ENCODE results near the gene CACFD1.

The CACFD1 gene

DNA sequence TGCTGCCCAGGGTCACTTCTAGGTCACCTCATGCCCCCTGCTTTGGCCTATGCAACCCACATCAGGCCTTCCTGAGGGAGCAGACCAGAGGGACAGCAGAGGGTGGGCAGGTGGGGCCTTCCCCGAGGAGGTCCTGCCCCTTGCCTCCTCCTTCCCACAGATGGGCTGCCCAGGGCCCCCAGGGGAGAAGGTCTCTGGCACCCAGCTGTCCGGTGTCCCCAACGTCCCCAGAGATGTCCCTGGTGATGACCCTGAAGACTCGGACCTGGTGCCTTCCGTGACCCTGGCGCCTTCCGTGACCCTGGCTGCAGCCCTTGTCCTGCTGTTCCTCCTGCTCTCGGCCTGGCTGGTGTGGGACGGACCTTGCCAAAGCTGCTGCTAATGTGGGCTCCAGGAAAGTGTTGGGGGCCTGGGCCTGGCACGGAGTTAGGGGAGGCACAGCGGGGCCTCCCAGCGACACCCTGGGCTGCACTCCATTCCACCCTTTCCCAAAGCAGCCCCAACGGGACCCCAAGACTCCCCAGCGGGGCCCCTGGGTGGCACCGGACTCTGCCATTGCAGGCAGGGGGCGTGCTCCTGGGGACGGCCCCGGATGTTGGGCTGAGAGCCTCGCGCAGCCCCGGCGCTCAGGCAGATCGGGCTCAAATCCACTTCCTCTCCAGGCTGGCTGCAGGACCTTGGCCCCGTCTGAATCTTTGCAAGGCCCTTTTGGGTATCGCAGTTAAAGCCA is 25.9 kb downstream of the CACFD1 start:
- no peak for DNase-seq

DNA sequence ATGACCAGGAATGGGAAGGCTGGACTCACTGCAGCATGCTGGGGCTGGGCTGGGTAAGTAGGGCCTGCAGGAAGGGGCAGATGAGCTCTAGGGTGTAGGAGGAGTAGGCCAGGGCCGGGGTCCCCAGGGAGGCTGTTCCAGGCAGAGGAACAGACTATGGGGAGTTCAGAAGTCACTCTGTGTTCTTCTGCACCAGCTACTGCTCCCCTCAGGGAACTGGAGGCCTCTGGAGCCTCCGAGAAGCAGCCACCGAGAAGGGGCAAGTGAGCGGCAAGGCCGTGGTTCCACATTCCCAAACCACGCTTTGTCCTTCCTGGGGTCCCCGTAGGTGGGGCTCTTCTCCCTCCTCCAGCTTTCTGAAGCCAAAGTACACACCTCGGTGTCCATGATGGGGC is 27.6 kb downstream of the CACFD1 start:
- no peak for DNase-seq

DNA sequence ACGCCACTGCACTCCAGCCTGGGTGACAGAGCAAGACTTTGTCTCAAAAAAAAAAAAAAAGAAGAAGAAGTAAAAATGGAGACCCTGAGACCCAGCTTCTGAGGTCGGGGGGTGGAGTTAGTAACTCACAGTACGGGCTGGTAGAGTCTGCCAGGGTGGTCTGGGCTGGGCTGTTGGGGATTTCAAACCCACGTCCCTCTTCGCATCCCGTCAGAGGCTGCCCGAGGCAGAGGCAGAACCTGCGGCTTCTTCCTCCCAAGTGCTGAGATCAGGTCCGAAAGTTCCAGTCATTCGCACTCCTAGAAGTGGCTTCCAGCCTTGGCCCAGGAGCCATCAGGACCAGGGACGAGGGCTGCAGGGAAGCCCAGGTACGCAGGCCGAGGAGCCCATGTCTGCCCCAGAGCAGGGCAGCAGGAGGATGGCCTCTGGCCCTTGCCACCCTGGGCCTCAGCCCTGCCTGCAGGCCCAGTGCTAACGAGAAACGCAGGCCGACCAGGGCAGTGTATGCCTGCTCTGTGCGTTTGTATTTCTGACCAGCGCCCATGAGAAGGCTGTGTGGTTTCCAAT is 29.0 kb downstream of the CACFD1 start:
- DNase-seq = no peak

DNA sequence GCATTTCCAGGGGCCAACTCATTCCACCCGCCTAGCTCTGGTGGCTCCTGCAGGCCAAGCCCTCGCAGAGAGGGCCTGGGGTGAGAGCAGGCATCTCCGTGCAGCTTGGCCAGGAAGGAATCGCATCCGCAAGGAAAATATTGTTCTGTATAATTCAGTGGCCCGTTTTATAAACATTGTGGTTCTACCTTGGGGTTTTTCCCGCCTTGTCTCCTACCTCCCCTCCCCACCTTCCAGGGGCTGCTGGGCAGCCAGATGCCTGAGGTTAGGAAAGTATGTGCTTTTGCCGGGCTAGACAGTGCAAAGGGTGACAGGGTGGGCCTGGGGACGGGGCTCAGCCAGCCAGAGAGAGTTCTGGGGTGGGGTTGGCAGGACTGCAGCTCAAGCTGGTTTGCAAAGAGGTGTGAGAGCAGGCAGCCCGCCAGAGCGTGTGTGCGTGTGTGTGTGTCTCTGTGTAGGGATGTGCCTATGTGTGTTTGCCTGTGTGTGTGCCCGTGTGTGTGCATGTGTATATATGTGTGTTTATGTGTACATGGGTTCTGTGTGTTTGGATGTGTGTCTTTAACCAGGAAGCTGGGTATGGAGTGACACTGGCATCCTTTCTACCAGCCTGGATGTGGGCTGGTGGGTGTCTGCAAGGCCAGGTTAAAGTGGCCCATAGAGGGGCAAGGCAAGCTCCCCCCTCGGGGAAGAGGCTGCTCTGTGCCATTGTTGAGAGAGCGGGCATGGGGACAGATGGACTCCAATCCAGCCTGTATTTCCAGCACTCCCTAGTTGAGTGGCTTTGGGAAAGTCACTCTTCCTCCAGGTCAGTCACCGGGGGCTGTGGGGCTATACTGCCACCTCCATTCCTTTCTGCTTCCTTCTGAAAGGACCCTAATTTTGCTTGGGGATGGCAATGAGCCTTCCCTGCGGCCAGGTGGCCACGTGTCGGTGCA is 29.7 kb downstream of the CACFD1 start:
- no peak for DNase-seq

DNA sequence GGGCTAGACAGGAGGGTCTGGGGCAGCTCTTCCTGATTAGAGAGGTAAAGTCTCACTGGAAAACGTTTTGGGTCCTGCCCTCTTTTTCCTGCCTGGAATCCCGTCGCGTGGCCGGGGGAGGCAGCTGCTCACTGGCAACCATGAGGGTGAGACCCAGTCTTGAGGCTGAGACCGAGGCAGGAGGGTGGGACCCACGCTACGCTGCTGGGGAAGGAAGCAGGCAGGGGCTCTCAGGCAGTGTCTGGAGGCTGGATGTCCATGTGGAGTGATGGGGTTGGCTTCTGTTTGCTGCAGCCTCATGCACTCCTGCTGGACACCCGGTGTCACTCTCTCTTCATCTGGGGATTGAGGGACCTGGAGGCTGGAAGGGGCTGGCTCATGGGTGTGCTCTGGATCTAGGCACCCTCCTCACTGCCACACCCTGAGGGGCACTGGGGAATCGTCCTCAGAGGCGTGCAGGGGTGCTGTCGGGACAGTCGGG is 30.5 kb downstream of the CACFD1 start:
- no peak for DNase-seq

DNA sequence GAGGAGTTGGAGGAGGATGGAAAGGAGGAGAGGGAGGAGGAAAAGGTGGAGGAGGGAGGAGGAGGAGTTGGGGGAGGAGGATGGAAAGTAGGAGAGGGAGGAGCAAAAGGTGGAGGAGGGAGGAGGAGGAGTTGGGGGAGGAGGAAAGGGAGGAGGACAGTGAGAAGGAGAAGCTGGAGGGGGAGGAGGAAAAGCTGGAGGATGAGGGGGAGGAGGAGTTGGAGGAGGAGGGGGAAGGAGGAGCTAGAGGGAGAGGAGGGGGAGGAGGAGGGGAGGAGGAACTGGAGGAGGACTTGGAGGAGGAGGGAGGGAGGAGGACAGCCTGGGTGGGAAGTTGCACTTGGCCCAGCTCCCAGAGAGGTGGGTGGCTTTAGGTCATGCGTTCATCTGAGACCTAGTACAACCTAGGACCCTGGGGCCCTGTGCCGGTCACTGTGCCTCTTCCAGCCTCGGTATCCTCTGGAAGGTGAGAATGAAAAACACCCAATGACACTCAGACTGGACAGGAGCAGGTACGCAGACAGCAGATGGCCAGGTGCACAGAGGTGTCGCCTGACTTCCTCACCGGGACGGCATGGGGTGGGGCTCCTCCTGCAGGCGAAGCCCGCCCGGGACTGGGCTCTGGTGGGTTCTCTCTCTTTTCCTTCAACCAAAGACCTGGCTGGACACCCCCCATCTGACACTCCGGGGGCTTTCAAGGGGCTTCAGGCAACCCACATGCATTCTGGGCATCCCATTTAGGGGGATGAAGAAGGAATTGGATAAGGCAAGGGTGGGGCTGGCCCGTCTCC is 31.3 kb downstream of the CACFD1 start:
- no peak for DNase-seq

DNA sequence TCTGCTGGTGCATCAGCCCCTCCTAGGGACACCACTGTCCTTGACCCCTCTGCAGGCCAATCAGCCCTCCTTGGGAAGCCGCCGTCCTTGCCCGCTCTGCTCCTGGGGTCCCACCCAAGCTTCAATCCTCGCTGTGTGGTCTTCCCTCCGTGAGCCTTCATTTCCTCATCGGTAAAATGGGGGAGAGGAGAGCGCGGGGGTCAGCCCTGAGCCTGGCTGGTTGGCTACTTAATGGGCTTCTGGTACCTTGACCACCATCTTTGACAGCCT is 31.8 kb downstream of the CACFD1 start:
- no peak for DNase-seq

DNA sequence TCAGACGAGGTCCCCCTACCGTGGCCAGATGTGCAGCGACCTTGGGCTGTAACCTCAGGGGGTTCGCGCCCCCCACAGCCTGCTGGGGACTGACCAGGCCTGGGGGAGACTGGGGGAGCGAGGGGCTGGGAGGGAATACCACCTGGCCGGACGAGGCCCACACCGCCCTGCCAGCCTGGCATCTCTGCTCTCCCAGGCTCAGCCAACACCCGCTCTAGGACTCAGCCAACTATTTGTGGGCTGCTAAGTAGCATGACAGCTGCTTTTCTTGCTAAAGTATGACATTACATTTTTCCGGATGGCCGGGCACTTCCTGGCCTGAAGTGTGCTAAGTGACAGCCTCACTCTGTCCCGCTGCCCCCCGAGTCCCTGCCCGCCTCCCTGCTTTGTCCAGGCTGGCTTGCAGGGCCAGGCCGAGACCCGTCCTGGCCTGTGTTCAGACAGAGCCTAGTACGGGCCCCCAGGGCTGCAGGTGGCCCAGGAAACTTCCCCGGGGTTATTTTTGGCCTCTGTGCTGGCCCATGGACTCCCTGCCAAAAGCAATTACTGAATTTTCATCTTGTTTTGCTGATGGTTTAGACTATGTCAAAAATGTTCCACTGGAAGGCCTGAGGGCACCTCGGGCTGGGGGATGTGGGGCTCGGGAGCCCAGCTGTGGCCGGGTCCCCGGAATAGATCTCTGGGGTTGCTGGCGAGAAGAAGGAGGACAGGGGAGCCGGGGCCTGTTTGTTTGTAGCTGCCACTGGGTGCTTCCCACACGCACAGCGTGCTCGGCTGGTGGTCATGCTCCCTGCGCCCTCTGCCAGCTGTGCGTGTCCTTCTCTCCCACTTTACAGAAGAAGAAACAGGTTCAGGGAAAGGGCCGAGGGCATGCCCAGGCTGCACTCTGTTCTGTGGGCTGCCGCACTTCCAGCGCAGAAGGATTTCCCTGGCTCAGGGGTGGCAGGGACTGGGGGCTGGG is 32.6 kb downstream of the CACFD1 start:
- no peak for DNase-seq

DNA sequence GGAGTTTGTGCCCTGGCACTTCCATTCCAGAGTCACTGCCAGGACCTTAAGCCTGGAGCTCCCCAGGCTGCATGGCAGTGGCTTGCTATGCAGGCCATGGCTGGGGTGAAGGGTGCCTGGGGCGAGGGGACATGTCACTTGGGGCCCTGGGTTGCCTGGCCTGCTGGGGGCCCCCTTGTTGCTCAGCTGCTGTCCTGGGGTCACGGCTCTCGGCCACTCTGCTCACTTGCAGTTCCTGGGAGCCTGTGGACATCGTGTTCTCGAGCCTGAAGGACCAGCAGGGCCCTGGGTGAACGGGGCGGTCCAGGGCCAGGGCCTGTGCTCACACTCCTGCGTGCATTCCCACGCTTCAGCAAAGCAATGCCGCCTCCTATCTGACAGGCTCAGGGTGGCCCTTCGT is 33.6 kb downstream of the CACFD1 start:
- no peak for DNase-seq

DNA sequence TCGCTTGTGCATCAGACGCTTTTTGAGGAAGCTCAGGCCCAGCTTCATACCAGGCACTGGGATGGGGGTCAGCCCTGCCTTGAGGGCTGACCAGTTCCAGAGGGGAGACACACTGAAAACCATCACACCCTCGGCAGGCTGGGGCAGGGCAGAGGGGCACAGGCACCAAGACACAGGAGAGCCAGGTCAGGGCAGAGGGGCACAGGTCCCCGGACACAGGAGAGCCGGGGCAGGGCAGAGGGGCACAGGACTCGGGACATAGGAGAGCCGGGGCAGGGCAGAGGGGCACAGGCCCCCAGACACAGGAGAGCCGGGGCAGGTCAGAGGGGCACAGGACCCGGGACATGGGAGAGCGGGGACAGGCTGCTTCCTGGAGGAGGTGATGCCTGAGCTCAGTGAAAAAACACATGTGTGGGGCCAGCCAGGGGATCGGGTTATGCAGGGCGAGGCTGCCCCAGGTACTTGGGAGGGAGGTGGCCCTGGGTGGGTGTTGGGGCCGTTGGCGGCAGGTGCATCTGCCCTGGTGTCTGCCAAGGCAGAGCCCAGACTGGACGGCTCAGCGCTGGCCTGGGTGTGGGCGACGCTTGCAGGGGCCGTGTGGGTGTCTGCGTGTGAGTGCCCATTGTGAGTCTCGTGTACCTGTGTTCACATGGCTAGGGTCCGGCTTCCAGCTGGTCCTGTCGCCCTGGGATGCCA is 34.2 kb downstream of the CACFD1 start:
- no peak for DNase-seq

DNA sequence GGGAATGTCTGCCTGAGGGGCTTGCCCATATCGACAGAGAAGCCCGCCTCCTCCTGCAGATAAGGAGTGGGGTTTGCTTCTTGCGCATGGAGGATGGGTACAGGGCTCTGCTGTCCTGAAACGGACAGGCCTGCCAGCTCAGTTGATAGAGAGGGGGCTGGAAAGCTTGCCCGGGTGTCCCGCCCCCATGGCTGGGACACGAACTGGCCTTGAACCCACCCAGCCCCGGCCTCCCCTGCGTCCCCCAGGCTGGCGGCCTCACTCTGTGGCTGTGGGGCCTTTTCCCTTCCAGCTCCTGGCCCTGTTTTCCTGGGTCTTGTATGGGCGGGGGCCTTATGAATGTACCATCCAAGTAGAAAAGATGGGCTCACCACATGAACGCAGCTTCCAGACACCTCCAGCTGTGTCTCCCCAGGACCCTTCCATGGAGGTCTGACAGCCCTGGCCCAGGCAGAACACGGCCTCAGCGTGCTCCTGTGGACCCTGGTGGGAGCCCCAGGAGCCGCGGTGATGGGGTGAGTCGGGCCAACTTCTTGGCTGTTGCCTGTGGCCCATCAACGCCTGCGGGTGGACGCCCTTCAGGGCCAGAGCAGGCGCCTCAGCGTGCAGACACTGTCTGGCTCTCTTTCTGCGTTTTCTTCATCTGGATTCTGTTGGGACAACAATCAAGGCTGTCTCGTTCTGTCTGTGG is 35.0 kb downstream of the CACFD1 start:
- no peak for DNase-seq

DNA sequence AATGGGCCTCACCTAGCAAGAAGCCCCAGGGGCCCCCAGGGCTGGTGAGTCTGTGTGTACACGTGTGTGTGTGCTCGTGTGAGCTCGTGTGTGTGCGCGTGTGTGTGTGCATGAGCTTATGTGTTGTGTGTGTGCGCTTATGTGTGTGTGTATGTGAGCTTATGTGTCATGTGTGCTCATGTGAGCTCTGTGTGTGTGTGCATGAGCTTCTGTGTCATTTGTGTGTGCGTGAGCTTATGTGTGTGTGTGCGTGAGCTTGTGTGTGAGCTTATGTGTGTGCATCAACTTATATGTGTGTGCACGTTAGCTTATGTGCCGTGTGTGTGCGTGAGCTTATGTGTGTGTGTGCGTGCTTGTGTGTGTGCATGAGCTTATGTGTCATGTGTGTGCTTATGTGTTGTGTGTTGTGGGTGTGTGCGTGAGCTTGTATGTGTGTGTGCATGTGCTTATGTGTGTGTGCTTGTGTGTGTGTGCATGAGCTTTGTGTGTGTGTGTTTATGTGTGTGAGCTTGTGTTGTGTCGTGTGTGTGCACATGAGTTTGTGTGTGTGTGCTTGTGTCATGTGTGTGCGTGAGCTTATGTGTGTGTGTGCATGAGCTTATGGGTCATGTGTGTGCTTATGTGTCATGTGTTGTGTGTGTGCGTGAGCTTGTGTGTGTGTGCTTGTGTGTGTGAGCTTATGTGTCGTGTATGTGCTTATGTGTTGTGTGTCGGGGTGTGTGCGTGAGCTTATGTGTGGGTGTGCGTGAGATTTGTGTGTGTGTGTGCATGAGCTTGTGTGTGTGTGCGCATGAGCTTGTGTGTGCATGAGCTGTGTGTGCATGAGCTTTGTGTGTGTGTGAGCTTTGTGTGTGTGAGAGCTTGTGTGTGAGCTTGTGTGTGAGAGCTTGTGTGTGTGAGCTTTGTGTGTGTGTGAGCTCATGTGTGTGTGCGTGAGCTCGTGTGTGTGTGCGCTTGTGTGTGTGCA is 35.8 kb downstream of the CACFD1 start:
- no peak for DNase-seq

DNA sequence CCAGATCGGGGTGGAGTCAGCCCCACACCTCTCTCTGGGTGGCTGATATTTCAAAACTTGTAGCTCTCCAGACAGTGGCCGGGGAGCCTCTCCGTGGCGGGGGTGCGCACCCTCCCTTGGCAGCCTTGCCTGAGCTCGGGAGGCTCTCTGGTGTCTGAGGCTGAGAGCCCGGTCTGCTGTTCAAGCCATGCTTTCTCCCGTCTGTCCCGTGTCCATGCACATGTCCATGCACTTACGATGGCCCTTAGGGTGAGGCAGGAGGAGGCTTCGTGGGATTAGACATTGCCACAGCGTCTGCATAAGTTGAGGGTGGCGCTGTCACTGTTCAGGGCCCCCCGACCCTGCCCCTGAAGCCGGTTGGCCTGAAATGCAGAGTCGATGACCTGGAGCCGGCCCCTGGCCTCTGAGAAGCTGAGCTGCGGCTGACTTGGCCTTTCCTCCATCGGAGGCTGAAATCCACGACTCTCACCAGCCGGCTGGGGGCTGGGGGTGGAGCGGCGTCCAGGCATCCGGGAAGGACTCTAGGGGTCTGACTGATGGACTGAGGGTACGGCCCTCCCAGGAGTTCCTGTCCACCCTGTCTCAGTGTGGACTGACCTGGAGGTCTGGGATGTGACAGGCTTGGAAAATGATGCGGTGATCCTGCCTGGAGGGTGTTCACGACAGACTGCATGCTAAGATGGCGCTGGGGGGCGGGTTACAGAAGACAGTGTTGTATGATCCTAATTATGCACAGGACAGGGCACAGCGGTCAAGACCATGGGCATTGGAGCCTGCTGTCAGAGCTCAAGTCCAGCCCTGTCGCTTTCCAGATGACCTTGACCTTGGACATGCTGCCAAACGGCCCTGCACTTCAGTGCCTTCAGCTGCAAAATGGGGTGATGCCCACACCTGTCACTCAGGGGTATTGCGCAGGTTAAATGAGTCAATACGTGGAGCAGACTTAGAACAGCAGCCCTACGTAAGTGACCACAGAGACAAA is 37.4 kb downstream of the CACFD1 start:
- DNase-seq = no peak

DNA sequence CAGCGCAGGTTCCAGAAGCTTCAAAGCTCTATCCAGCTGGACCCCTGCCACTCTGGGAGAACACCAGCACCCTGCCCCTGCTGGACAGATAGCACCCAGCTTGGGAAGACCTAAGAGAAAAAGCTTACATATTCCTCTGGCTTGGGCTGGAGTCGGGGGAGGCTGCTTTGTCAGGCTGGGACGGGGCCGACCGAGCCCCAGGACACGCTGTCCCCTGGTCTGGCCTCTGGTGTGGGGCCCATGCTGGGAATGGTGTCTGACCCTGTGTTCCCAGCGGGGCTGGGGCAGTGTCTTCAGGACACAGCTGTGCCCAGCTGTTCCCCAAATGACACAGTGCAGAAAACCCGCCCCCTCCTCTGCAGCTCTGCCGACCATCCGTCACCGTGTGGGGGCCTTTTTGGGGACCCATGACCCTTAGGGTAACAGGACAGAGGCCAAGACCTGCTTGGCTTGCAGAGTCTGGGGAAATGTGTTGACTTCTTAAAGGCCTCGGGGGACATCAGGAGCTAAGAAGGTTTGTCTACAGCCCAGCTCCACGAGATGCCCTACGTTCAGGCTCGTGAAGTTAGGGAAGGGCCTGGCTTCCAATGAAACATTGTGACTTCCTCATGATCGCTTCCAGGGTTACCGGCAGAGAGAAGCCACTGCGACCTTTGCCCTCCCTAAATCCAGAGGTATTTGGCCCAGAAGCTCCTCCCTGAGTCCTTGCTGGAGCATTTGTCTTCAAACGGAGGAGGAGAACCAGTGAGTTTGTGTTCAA is 39.5 kb downstream of the CACFD1 start:
- DNase-seq = no peak

DNA sequence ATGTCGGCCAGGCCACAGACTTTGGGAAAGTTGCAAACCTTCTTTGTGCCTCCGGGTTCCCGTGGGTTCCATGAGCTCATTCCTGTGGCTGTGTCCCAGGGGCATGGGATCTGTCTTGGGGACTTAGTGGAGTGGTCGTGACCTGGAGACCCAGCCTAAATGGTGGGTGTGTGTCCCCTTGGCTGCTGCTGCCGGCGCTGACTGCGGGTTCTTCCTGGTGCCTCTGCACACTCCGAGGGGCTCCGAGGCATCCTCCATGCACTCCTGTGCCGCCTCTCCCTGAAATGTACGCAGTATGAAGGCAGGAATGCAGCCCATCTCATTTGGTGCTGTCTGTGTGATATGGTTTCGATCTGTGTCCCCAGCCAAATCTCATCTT is 40.1 kb downstream of the CACFD1 start:
- DNase-seq = no peak

DNA sequence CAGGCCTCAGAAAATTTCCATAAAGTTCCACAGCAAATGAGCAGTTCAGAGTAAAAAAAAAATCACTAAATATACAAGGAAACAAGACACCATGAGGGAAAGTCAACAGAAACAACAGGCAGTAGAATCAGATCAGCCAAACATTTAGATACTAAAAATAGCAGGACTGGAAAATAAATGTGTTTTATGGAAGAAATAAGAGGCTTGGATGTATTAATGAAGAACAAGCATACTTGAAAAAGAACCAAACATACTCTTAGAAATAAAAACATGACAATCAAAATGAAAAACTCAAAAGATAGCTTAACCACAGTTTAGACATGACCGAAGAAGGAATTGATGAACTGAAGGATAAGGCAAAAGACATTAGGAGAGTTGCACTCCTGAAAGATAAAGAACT is 42.3 kb downstream of the CACFD1 start:
- no peak for DNase-seq

DNA sequence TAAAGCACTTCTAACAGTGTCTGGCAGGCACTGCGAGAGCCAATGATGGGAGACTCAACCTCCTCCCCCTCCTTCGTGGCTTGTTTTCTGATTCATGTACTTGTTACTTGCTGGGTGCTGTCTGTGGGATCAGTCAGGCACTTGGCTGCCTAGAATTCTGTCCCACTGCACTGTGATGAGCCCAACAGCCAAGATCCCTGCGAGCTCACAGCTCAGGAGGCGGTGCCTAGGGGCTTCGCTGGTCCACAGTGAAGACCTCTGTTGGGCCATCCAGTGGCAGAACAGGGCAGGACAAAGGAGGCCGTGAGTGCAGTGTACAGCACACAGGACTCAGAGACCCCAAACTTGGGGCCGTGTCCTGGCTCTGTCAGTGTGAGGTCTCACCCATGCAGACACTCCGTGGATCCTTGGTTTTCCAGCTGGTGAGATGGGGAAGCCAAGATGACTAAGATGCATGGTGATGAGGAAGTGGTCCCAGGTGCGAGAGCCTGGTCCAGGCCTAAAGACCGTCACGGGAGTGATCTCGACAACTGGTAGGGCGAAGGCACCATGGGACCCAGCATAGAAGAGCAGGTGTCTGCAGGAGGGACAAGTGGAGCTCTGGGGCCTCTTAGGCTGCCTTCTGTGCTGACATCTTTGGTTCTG is 45.5 kb downstream of the CACFD1 start:
- no peak for DNase-seq
